ENCODE data around the gene ACOXL. TPM values are rescaled to one million over a fixed set of nuclear protein-coding genes. Genes with fewer than 3 reads are reported as not detected.

Gene ACOXL
- total RNA-seq, 2 experiments from 2014 or later, result not detected

DNA sequence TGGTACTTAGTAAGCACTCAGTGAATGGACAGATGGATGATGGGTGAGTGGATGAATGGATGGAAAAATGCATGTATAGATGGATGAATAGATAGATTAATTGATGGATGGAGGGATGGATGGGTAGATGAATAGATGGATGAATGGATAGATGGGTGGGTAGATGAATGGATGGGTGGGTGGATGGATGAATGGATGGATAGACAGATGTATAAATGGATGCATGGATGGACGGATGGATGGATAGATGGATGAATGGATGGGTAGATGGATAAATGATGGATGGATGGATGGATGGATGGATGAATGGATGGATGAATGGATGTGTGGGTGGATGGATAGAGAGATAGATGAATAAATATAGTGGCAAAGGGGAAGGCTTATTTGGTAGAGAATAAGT lies 83.6 kb downstream of the ACOXL start:
- Histone ChIP-seq H3K4me3 (ENCODE audit: low read length) (no peak overlapping the region), H3K36me3 (ENCODE audit: insufficient read depth, low read length) (no peaks in the 10 kb centered on the region), H3K27ac (ENCODE audit: low read depth in 1 of 2, low read length in 2 of 2) (no peak overlapping the region), H3K4me1 (ENCODE audit: insufficient read depth, low read length) (peaks cover 8% of the 10 kb centered on the region), H3K27me3 (ENCODE audit: control insufficient read depth in 1 of 2, insufficient read depth in 2 of 2, low read length in 2 of 2) (no peaks in the 10 kb centered on the region), H3K9me3 (ENCODE audit: control insufficient read depth in 1 of 2, insufficient read depth in 1 of 2, low read length in 2 of 2) (no peaks in the 10 kb centered on the region)
- ChIA-PET POLR2A (no interaction called here), CTCF (no interaction called here)
- H3K4me1 Mint-ChIP-seq (ENCODE audit: low read depth), result peaks cover 4% of the 10 kb centered on the region
- TF ChIP-seq CTCF (IDR thresholded peaks at IDR 0.05), result no peak
- no peak overlapping the region for H3K4me3 Mint-ChIP-seq
- peaks cover 5% of the 10 kb centered on the region for H3K27me3 Mint-ChIP-seq
- H3K9me3 Mint-ChIP-seq, result no peaks in the 10 kb centered on the region
- no peak overlapping the region for H3K27ac Mint-ChIP-seq
- DNase-seq (no peak), ATAC-seq (ENCODE audit: poor library complexity) (no peak)
- no peaks in the 10 kb centered on the region for H3K36me3 Mint-ChIP-seq (ENCODE audit: low read depth)
- intact Hi-C loops (cut with DNase I, micrococcal nuclease), result loop anchor here (2.0 to 10.0 kb wide), 3 partner anchors 29 to 639 kb away; no protein-coding TSS in a partner anchor

GRCh38 chr2:110816404-110817365 lies 84.3 kb downstream of the ACOXL start:
- Histone ChIP-seq H3K4me1 (ENCODE audit: insufficient read depth, low read length) (peaks cover 6% of the 10 kb centered on the region), H3K27me3 (ENCODE audit: control insufficient read depth in 1 of 2, insufficient read depth in 2 of 2, low read length in 2 of 2) (no peaks in the 10 kb centered on the region), H3K27ac (ENCODE audit: low read depth in 1 of 2, low read length in 2 of 2) (no peak overlapping the region), H3K4me3 (ENCODE audit: low read length) (no peak overlapping the region), H3K9me3 (ENCODE audit: control insufficient read depth in 1 of 2, insufficient read depth in 1 of 2, low read length in 2 of 2) (no peaks in the 10 kb centered on the region), H3K36me3 (ENCODE audit: insufficient read depth, low read length) (no peaks in the 10 kb centered on the region)
- no peak for TF ChIP-seq CTCF (IDR thresholded peaks at IDR 0.05)
- Mint-ChIP-seq H3K4me1 (ENCODE audit: low read depth) (peaks cover 4% of the 10 kb centered on the region), H3K27ac (no peak overlapping the region), H3K9me3 (no peaks in the 10 kb centered on the region), H3K27me3 (peaks cover 5% of the 10 kb centered on the region), H3K4me3 (no peak overlapping the region), H3K36me3 (ENCODE audit: low read depth) (no peaks in the 10 kb centered on the region)
- ATAC-seq (ENCODE audit: poor library complexity), result no peak
- ChIA-PET POLR2A (no interaction called here), CTCF (no interaction called here)
- intact Hi-C loops (cut with DNase I, micrococcal nuclease), result loop anchor here (10.0 kb wide), 2 partner anchors 298 to 638 kb away; no protein-coding TSS in a partner anchor
- DNase-seq, result no peak

DNA sequence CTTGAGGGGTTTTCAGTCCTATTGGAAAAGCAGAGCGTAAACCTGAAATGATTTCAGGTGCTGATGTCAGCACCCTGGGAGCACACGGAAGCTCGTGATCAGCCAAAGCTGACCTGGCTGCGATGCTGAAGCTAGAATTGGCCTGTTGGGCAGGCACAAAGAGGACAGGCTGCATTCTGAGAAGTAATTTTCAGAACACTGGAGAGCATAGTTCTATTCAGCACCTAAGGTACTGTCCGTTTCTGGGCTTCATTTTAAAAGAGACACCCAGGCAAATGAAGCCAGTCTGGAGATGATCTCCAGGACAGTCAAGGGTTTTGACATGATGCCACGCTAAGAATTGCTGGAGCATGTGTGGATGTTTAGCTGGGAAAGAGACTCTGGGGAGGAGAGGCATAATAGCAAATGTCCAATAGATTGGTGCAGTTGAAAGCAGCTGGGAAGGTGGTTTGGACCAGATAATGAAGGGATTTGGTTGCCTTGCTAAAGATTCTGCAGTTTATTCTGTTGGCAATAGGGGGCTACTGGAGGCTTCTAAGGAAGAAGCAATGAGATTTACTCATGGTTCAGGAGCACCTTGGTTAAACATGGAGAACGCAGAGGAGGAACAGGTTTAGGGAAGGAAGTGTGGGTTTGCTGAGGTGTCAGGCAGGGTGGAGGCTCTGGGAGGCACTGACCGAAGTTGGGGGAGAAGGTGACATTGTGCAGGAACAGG lies 86.6 kb downstream of the ACOXL start:
- DNase-seq, result peak in 1 of 14 experiments; percentile 1
- ATAC-seq (ENCODE audit: poor library complexity), result no peak
- Mint-ChIP-seq H3K36me3 (ENCODE audit: low read depth) (no peaks in the 10 kb centered on the region), H3K27me3 (peaks cover 5% of the 10 kb centered on the region), H3K4me1 (ENCODE audit: low read depth) (no peaks in the 10 kb centered on the region), H3K4me3 (no peak overlapping the region), H3K9me3 (peaks cover 3% of the 10 kb centered on the region), H3K27ac (no peak overlapping the region)
- H3K36me3 ChIP-seq (ENCODE audit: insufficient read depth, low read length), result no peaks in the 10 kb centered on the region
- H3K9me3 ChIP-seq (ENCODE audit: control insufficient read depth in 1 of 2, insufficient read depth in 1 of 2, low read length in 2 of 2), result no peaks in the 10 kb centered on the region
- no peaks in the 10 kb centered on the region for H3K27me3 ChIP-seq (ENCODE audit: control insufficient read depth in 1 of 2, insufficient read depth in 2 of 2, low read length in 2 of 2)
- H3K27ac ChIP-seq (ENCODE audit: low read depth in 1 of 2, low read length in 2 of 2), result no peak overlapping the region
- ChIA-PET CTCF (no interaction called here), POLR2A (no interaction called here)
- TF ChIP-seq CTCF (IDR thresholded peaks at IDR 0.05), result no peak
- intact Hi-C loops (cut with DNase I, micrococcal nuclease), result loop anchor here (10.0 kb wide), 2 partner anchors 296 to 636 kb away; no protein-coding TSS in a partner anchor
- no peak overlapping the region for H3K4me3 ChIP-seq (ENCODE audit: low read length)
- peaks cover 6% of the 10 kb centered on the region for H3K4me1 ChIP-seq (ENCODE audit: insufficient read depth, low read length)

All from CD4-positive, alpha-beta T cell (primary cell).